Nephron (organoid): ENCODE results near the gene IGF2.

Source experiments
- H3K27ac Mint-ChIP-seq, 3 experiments: 2 replicates each; pipeline ENCODE4 v1.8.0; 2020; ENCODE audit warnings: mixed read lengths in 3 of 3, mild to moderate bottlenecking in 2 of 3, moderate library complexity in 1 of 3
- H3K27me3 Mint-ChIP-seq: 2 replicates; pipeline ENCODE4 v1.8.0; 2021; ENCODE audit warnings: low read depth, mild to moderate bottlenecking, moderate library complexity, mixed read lengths
- H3K36me3 Mint-ChIP-seq: 2 replicates; pipeline ENCODE4 v1.8.0; 2020; ENCODE audit warnings: low read depth, mixed read lengths
- H3K4me1 Mint-ChIP-seq: 2 replicates; pipeline ENCODE4 v1.8.0; 2020; ENCODE audit warnings: mixed read lengths
- H3K4me3 Mint-ChIP-seq, 3 experiments: 2 replicates each; pipeline ENCODE4 v1.8.0; 2020; ENCODE audit warnings: mild to moderate bottlenecking in 3 of 3, mixed read lengths in 3 of 3, moderate library complexity in 2 of 3
- H3K9me3 Mint-ChIP-seq: 2 replicates; pipeline ENCODE4 v1.8.0; 2020; ENCODE audit warnings: mixed read lengths
- CTCF ChIP-seq, 3 experiments: fragments of 200-600 bp; sonication (generic); IDR thresholded peaks; one replicate each; pipeline ENCODE4 v1.5.0; 2021; ENCODE audit warnings: antibody characterized with exemption in 3 of 3; ENCODE audit not compliant: unreplicated experiment in 3 of 3

Gene IGF2

DNA sequence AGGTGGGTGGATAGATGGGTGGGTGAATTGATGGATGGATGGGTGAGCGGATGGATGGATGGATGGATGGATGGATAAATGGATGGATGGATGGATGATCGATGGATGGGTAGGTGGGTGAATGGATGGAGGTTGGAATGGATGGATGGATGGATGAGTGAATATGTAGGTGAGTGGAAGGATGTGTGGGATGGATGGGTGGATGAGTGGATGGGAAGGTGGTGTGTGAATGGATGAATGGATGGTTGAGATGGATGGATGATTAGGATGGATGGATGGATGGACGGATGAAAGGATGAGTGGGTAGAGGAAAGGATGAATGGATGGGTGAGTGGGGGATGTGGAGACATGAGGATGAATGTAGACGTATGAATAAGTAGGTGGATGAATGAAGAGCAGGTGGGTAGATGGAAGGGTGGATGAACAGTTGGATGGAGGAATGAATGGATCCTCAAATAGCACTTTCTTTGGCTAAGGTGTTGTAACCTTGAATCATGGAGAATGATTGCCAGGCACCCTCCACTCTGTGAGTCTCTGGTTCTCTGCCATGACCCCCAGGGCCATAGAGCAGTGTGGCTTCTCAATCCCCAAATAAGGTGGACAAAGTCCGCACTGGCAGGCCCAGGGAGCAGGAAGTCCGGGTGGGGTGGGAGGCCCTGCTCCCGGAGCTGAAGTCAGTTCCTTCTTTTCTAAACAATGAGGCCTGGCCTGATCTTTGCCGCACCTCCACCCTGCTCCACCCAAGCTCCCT lies 36.9 kb downstream of the IGF2 start:
- Mint-ChIP-seq H3K4me3 (no peak overlapping the region), H3K27me3 (peaks cover 5% of the 10 kb centered on the region), H3K36me3 (no peaks in the 10 kb centered on the region), H3K4me1 (peaks cover 7% of the 10 kb centered on the region), H3K27ac (no peak overlapping the region), H3K9me3 (no peaks in the 10 kb centered on the region)
- no peak for TF ChIP-seq CTCF (IDR thresholded peaks at IDR 0.05; ENCODE audit: unreplicated experiment in 3 of 3)

DNA sequence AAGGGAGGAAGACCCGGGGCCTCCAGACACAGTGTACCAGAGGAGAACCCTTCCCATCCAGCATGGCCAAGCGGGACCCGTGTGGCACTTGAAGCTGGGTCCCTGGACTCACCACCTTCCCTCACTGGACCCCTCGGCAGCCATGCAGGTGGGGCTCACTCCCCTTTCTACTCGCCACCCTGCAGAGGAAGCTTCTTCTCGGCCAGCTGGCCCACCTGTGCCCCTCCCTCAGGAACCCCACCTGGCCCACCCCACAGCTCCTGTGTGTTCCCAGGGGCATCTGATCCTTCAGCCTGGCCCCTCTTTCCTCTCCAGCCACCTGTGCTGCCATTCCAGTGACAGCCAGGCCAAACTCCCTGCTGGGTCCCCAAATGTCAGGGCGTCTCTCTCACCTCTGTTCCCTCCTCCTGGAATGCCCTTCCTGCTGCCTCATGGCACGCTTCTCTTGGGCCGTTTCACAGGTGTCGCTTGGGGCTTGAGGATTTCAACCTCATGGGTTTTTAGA lies 38.0 kb downstream of the IGF2 start:
- H3K4me3 Mint-ChIP-seq = no peak overlapping the region
- peaks cover 5% of the 10 kb centered on the region for H3K27me3 Mint-ChIP-seq
- peaks cover 13% of the 10 kb centered on the region for H3K4me1 Mint-ChIP-seq
- H3K9me3 Mint-ChIP-seq = no peaks in the 10 kb centered on the region
- H3K27ac Mint-ChIP-seq = no peak overlapping the region
- H3K36me3 Mint-ChIP-seq = no peaks in the 10 kb centered on the region
- no peak for TF ChIP-seq CTCF (IDR thresholded peaks at IDR 0.05; ENCODE audit: unreplicated experiment in 3 of 3)

- H3K9me3 Mint-ChIP-seq = no peaks in the 10 kb centered on the region
- peaks cover 13% of the 10 kb centered on the region for H3K4me1 Mint-ChIP-seq
- no peaks in the 10 kb centered on the region for H3K36me3 Mint-ChIP-seq
- no peak overlapping the region for H3K4me3 Mint-ChIP-seq
- H3K27ac Mint-ChIP-seq = peak overlapping the region in 1 of 3 experiments; percentile 78
- no peak for TF ChIP-seq CTCF (IDR thresholded peaks at IDR 0.05; ENCODE audit: unreplicated experiment in 3 of 3)
- peaks cover 9% of the 10 kb centered on the region for H3K27me3 Mint-ChIP-seq
These were observed 38.6 kb downstream of the IGF2 start for GRCh38 chr11:2100361-2101170.

- Mint-ChIP-seq H3K4me1 (peaks cover 13% of the 10 kb centered on the region), H3K9me3 (no peaks in the 10 kb centered on the region), H3K36me3 (no peaks in the 10 kb centered on the region), H3K4me3 (no peak overlapping the region), H3K27ac (peak overlapping the region in 2 of 3 experiments; percentile 33 to 78), H3K27me3 (peaks cover 9% of the 10 kb centered on the region)
- no peak for TF ChIP-seq CTCF (IDR thresholded peaks at IDR 0.05; ENCODE audit: unreplicated experiment in 3 of 3)
These were observed 39.5 kb downstream of the IGF2 start for GRCh38 chr11:2099516-2100349.

DNA sequence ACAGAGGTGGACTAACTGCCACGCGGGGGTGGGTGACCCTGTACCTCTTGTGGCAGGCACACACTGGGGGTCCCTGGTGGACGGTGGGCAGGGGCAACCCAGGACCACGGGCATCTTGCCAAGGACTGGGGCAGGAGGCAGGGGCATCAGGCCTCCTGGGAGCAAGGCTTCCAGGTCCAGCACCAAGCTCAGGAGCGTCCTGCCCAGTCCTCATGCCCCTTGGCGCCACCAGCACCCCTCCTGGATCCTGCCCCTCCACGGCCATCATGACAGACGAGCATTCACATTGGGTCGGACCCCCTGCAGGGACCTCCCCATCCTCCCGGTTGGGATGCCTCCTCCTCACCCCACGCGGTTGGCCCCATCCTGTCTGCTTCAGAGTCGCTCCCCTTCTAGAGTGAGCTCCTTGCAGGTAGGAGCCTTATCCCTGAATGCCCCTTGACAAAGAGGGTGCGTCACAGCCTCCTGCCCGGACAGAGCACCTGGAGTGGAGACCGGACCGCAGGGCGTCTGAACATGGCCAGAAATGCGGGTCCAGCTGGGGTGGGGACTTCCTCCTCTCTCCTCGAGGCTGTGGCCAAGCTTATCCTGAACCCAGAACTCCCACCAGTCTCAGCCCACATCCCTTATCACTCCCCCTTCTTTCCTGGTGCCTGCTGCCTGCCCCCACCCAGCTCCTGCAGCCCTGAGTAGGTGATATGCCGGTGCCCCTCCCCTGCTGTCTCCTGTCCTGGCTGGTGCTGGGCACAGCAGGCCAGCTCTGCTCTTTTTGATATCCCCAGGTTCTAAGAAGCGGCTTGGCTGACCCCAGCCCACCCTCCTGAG lies 40.3 kb downstream of the IGF2 start:
- no peak for TF ChIP-seq CTCF (IDR thresholded peaks at IDR 0.05; ENCODE audit: unreplicated experiment in 3 of 3)
- Mint-ChIP-seq H3K9me3 (no peaks in the 10 kb centered on the region), H3K4me1 (peaks cover 13% of the 10 kb centered on the region), H3K27ac (peak overlapping the region in 1 of 3 experiments; percentile 33), H3K27me3 (peaks cover 4% of the 10 kb centered on the region), H3K36me3 (no peaks in the 10 kb centered on the region), H3K4me3 (no peak overlapping the region)
